ENCODE measurements around the gene PTGR3.

DNA sequence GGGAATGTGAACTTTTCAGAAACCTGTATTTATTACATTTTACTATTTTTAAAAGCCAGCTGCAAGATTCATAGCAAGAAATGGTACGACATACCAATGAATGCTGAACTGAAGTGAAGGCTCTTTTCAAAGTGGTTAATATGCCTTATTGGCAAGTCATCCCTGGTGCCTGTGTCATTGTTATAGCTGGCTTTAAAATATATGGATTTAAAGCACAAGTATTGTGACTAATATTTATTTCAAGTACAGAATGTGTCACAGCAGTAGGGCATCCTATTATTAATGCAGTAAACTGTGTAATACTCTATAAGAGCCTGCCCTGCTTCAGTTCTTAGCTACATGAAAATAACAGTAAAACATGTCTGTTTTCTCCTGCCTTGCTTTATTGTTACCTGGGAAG, 12.5 kb upstream of the PTGR3 start:
- TF ChIP-seq, protein P1, sequence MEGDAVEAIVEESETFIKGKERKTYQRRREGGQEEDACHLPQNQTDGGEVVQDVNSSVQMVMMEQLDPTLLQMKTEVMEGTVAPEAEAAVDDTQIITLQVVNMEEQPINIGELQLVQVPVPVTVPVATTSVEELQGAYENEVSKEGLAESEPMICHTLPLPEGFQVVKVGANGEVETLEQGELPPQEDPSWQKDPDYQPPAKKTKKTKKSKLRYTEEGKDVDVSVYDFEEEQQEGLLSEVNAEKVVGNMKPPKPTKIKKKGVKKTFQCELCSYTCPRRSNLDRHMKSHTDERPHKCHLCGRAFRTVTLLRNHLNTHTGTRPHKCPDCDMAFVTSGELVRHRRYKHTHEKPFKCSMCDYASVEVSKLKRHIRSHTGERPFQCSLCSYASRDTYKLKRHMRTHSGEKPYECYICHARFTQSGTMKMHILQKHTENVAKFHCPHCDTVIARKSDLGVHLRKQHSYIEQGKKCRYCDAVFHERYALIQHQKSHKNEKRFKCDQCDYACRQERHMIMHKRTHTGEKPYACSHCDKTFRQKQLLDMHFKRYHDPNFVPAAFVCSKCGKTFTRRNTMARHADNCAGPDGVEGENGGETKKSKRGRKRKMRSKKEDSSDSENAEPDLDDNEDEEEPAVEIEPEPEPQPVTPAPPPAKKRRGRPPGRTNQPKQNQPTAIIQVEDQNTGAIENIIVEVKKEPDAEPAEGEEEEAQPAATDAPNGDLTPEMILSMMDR (IDR thresholded peaks at IDR 0.05): no peak
- TF ChIP-seq EZH2 (IDR thresholded peaks at IDR 0.05; ENCODE audit: borderline replicate concordance, insufficient read depth, low read depth, low read length, poor library complexity, severe bottlenecking): no peak
